GM19328 (cell line): ENCODE results near the gene NOX5.

Experiments
- ATAC-seq: cut with Tn5 transposase; IDR thresholded peaks from one replicate; pipeline ENCODE4 v1.9.1; 2021; ENCODE audit warnings: mild to moderate bottlenecking, moderate library complexity; ENCODE audit not compliant: unreplicated experiment

NOX5 gene

DNA sequence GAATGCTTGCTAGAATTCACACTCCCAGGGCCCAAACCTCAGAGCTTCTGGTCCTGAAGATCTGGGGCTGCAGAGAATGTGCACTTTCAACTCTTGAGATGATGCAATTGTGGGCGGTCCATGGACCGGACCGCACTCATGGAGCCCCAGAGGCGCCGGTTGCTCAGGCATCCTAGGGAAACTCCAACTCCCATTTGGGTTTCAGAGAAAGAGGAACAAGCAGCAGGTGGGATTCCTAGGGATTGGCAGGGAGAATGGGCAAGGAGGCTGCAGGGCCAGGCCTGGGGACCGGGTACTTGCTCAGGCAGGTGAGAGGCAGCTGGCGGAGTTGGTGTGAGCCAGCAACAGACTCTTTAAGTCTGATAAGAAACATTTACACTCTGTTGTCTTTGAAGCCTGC lies 3.5 kb downstream of the NOX5 start:
- no peak for ATAC-seq

DNA sequence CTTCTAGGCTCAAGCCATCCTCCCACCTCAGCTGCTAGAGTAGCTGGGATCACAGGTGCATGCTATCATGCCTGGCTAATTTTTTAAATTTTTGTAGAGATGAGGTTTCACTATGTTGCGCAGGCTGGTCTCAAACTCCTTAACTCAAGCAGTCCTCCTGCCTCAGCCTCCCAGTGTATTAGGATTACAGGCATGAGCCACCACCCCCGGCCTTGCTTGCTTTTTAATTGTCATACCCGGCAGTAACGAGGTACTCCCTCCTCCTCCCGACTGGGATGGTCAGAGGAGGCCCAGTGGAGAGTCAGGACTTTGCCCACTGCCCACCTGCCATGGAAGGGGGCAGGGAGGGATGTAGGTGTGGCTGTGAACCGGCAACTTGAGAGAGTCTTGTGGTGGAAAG lies 4.5 kb downstream of the NOX5 start:
- no peak for ATAC-seq

DNA sequence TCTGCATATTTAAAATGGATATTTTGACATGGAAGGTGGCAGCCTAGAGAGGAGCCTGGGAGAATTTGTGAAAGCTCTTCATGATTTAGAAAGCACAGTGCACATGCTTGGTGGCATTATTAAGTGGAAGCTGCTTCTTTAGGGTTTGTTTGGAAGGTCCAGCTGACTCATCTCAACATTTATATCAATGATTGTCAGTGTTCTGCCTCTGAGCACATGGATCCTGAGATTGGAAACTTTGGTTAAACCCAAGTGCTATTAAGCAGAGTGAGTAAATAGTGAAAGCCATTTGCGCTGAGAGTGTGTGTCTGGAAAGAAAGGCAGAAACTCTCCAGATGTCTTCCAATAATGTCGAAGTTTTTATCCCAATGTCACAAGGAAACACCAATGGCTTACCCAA lies 7.4 kb downstream of the NOX5 start:
- ATAC-seq: no peak

DNA sequence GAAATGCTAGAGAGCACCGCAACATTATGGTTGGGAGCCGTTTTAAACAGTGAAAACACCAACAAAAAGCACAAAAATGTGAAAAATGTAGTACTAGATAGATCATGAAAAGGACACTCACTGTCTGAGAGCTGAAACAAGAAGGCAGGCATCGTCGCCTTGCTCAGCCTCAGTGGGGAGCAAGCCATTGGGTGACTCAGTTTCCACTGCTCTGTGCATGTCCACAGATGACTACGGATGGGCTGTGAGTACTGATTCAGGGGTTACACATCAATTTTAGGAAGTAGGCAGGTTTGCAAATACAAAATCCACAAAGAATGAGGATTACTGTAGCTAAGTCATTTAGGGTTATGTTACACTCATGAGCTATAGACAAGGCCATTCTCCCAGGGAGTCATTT lies 10.8 kb downstream of the NOX5 start:
- no peak for ATAC-seq

DNA sequence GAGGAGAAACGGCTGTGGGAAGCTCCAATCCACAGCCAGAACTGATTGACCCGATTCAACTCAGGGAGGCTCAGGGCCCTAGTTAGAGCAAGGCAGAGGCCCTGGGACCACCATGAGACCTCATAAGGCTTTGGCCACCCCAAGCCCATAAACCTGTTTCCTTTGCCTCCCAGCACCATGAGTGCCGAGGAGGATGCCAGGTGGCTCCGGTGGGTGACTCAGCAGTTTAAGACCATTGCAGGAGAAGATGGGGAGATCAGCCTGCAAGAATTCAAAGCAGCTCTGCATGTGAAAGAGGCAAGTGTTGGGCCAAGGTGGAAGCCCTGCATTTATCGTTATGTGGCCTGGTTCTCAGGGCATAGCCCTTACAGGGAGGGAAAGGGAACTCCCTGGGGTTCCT lies 11.9 kb downstream of the NOX5 start:
- ATAC-seq: no peak

DNA sequence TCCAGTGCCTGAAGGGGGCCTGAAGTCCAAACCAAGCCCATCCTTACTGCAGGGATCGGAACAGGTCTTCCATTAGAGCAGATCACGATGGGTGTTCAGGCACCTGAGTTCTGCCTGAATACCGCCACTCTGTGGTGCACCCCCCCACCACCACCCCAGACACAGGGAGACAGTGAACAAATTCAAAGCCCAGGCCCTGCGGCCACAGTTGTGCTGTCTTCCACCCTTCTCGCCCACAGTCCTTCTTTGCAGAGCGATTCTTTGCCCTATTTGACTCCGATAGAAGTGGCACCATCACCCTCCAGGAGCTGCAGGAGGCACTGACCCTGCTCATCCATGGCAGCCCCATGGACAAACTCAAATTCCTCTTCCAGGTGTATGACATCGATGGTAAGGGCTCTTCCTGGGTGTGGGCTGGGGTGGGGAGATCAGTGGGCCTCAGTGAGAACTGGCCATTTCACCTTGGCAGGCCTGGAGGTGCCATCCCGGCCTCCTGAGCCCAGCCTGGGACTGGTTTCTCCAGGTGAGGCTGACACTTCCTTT lies 13.6 kb downstream of the NOX5 start:
- ATAC-seq: no peak

DNA sequence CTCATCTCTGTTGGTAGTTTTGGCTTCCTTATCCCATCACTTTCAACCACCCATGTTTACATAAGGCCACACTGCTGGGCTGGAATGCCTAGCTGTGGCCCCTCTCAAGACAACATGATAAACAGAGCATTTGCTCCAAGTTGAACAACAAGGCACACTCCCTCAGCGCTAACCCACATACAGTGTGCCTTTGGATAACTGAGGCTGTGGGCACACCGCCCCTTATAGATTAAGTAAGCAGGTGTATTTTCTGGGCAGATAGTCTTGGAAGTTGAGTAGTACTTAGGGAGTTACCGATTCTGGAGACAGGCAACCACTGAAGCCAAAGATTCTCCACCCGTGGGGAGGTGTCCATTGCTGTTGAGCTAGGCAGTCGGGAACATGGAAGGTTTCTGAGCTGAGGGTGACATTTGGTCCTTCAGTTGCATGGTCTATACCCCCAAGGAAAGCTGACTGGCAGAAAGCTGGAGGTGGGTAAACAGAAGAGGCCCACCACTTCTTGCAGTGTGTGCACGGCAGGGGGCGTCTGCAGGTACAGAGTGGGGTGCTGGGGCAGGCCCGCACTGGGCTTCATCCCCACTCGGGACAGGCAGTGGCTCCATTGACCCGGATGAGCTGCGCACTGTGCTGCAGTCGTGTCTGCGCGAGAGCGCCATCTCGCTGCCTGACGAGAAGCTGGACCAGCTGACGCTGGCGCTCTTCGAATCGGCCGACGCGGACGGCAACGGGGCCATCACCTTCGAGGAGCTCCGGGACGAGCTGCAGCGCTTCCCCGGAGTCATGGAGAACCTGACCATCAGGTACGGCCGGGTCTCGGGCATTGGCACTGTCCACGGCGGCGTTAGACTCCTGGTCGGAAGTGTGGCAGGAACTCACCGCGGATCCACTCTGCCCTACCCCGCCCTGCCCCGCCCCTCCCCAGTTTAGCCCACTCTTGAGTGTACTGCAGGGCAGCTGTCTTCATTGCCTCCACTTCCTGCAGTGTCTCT lies 16.8 kb downstream of the NOX5 start:
- no peak for ATAC-seq

DNA sequence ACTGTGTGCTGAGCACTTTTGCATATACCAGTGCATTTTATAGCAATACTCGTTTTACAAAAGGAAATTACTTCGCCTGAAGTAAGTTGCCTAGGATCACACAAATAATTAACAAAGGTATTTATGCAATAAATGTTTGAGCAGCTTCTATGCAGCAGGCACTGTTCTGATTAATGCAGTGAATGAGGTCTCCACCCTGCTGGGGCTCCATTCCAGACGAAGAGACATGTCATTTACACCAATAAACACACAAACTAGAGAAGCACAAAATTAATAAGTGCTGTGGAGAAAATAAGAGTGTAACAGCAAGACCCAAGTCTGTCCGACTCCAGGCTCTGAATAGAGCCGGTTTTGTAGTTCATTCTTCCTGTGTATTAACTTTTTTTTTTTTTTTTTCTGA lies 17.5 kb downstream of the NOX5 start:
- no peak for ATAC-seq

DNA sequence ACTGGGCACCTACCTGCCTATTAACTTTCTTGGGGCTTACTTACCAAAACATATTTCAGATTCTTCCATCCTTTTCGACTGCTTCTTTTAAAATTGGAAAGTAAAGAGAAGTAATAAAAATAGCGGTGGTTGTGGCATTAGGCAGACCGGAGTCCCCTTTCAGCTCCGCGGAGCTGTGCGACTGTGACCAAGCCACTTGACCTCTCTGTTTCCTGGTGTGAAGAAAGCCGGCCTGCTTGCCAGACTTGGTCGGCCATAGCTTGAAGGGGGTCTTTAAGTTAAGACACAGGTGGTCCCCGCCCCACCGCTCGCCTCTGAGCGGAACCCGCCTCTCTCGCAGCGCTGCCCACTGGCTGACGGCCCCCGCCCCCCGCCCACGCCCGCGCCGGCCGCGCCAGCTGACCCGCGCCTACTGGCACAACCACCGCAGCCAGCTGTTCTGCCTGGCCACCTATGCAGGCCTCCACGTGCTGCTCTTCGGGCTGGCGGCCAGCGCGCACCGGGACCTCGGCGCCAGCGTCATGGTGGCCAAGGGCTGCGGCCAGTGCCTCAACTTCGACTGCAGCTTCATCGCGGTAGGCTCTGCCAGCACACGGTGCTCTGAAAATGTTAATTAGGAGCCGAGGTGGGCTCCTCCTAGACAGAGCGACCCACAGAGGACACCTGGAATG lies 18.3 kb downstream of the NOX5 start:
- ATAC-seq: no peak

DNA sequence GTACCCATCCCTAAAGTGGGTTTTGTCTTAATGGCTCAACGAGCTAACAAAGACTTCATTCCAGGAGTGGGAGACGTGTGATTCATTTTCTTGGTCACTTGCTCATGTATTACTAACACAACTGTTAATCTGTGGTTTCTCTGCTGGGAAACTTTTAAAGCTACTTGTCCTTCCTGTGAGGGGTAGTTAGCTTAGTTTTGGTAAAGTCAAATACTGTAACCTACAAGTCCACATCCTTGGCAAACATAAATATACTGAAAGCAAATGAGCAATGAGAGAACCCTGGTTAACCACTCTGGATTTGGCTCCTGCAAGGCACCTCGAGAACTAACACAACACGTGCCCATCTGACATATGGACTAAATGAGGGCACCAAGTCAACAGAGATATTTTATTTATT lies 19.9 kb downstream of the NOX5 start:
- no peak for ATAC-seq

DNA sequence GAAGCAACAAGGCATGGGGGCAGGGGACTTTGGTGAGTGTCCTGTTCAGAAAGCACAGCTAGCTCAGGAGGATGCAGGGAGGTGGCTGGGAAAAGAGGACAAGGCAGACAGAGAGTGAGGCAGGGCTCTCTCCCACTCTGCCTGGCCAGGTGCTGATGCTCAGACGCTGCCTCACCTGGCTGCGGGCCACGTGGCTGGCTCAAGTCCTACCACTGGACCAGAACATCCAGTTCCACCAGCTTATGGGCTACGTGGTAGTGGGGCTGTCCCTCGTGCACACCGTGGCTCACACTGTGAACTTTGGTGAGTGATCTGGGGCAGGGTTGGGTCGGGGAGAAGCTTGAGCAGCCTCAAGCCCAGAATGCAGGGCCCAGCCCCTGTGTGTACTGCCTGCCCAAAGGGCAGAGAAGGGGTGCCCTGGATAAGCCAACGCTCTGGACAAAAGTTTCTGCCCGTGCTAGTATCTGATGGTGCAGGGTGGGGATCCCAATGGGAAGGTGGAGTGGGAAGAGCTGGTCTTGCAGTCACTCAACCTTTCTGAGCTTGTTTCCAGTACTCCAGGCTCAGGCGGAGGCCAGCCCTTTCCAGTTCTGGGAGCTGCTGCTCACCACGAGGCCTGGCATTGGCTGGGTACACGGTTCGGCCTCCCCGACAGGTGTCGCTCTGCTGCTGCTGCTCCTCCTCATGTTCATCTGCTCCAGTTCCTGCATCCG lies 20.9 kb downstream of the NOX5 start:
- ATAC-seq: no peak

DNA sequence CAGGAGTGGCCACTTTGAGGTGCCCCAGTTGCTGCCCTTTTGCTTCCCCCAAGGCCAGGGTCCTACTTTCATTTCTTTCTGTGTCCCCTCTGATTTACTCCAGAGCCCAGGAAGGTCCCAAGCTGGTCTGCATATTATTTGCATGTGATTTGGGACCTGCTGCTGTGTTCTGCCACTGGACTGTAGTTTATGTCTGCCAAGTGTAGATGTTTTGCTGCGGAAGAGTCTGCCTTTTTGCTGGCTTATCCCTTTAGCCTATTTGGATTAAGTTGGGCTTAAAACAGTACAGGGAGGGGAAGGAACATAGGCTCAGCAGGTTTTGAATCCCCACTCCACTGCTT lies 21.4 kb downstream of the NOX5 start:
- ATAC-seq: no peak

DNA sequence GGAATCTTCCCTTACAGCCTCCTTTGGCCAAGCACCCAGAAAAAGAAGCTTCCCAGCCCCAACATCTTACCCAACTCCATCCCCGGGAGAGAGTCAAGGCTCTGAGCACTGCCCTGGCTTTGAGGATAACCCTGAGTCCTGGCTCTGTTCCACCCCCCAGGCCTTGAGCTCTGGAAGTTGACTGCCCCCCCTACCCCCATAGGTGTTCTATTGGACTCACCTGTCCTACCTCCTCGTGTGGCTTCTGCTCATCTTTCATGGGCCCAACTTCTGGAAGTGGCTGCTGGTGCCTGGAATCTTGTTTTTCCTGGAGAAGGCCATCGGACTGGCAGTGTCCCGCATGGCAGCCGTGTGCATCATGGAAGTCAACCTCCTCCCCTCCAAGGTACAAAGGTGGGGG lies 22.3 kb downstream of the NOX5 start:
- ATAC-seq: no peak

DNA sequence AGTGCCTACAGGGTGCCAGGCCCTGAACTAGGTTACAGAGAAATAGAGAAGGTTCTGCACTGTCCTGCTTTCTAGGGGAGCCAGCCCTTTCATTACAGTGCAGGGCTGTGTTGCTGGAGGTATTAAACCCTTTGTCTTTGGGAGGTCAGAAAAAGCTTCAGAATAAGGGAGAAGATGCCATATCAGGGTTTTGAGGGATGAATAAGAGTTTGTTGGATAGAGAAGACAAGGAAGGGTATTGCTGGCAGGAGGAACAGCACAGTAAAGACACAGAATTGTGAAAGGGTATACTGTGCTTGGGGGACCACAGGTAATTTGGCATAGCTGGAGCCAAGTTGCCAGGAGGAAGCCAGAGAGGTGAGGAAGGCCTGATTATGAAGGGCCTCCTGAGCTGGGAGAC lies 23.0 kb downstream of the NOX5 start:
- no peak for ATAC-seq

DNA sequence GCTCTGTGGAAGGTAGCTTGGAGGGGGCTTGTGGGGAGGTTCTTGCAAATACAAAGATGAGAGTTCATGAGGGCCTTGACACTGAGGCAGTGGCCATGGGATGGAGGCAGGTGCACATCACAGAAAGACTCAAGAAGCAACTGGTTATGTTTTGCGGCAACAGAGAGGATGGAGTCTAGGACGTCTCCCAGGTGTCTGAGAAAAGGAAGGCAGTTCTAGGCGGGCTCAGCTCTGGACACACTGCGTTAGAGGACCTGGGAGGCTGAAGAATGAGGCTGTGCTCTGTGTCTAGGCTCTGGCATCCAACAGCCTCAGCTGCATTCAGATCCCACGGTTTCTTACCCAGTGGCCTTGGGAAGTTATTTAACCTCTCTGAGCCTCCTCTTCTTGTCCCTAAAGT lies 23.5 kb downstream of the NOX5 start:
- no peak for ATAC-seq

DNA sequence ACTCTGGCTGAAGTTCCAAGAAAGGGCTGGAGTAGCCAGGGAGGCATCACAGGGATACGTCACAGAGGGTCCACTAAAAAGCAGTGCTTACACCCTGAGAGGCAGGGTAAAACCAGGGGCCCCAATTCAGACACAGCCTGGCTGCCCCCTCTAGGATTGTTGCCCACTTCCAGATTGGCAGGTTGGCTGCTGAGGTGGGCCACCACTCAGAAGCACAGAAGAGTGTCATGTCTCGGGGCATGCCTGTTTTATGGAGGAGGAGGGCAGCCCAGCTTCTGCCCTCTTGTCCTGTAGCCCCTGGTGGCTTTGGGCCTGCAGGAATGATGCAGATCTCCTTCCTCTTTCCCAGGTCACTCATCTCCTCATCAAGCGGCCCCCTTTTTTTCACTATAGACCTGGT lies 24.0 kb downstream of the NOX5 start:
- ATAC-seq: no peak

DNA sequence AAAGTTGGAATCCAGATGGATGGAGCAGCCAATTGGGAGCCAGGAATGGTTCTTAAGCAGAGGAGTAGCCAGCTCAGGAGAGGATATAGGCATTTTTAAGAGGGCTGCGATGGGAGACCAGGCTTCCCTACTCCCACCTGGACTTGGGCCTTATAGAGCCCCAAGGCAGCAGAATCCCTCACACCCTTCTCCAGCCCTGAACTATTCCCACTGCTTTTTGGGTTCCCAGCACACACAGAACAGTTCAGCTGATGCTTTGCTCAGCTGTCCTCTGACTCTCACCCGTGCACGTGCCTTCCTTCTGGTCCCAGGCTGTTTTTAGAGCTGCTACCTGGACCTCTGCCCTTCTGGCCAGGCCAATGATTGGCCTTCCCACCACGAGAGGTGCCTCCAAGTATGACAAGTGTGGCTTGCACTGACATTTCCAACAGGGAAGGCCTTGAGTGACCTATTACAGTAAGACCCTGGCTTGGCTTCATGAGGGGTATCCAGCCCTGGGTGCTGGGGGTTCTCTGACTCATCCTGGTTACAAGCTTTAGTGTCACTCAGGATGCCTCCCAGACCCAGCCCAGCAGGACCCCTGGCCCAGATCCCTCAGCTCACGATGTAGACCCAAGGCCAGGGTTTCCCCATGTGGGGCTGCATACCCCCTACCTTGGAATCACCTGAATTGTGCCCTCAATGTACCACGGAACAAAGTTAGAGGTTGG lies 25.2 kb downstream of the NOX5 start:
- no peak for ATAC-seq

DNA sequence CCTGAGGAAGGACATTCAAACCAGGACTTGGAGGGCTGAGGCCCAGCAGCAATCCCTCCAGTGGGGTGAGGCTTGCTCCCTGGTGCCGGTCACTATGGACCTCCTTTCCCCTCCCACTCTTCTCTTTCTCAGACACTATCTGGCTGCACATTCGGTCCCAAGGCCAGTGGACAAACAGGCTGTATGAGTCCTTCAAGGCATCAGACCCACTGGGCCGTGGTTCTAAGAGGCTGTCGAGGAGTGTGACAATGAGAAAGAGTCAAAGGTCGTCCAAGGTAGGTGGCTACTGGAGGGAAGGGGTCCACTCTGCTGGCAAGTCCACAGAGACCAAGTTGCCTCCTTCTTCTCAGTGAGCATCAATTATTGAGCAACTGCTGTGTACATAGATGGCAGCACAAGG lies 28.0 kb downstream of the NOX5 start:
- ATAC-seq: no peak

DNA sequence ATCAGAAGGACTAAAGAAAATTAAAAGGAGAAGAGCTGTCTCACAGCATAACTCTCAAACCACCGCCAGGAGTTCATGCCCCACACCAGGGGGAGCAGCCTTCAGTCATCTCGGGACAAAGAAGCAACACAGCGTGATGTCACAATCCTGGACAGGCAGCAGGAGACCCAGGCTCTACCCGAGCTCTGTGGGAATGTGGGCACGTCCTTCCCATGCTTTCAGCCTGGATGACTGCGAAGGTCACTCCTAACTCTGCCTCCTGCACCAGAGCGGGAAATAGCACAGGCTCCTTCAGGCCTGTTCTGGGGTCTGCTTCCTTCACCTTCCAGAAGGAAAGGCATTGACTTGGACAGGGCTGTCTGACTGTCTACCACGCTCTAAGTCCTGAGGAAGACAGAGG lies 31.3 kb downstream of the NOX5 start:
- ATAC-seq: no peak

DNA sequence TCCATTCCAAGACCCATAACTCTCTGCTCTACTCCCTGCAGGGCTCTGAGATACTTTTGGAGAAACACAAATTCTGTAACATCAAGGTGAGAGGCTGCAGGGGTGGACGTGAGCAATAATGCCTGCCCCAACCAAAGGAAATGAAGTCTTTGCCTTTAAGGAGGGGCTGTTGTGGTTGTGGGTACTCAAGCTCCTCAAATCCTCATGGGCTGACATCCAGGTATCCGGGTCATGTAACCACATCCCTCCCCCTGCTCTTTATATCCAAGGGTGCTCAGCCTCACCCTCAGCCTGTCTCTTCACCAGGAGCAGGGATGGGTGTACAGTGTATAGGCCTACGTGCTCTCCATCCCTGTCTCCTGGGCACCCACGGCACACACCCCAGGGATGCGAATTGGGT lies 32.3 kb downstream of the NOX5 start:
- ATAC-seq: no peak

DNA sequence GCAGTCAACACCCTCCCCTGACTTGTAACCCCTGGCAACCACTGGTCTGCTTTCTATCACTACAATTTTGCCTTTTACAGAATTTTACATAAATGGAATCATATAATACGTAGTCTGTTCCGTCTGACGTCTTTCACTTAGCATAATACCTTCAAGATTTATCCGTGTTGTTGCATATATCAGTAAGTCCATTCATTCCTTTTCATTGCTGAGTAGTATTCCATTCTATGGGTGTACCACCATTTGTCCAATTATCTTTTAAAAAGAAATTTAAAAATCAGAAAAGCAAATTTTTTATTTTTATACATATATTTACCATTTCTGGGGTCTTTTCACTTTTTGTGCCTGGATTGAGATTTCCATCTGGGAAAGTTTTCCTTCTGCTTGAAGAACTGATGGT lies 35.5 kb downstream of the NOX5 start:
- ATAC-seq: no peak
